HUES6 (cell line): ENCODE data around the gene RIN2.

Experiments used
- H3K27ac ChIP-seq: 2 replicates; pipeline ENCODE4 v1.7.0; 2013; ENCODE audit warnings: low read depth, mild to moderate bottlenecking, low read length, inconsistent platforms
- H3K27me3 ChIP-seq: 2 replicates; pipeline ENCODE4 v1.6.1; 2013; ENCODE audit warnings: low read length; ENCODE audit not compliant: control insufficient read depth, insufficient read depth
- H3K36me3 ChIP-seq: 2 replicates; pipeline ENCODE4 v1.6.1; 2013; ENCODE audit warnings: low read length; ENCODE audit not compliant: control insufficient read depth, insufficient read depth
- H3K4me1 ChIP-seq: 2 replicates; pipeline ENCODE4 v1.6.1; 2013; ENCODE audit warnings: low read length; ENCODE audit not compliant: control insufficient read depth, insufficient read depth
- H3K4me3 ChIP-seq: 2 replicates; pipeline ENCODE4 v1.5.1; 2013; ENCODE audit warnings: low read depth, low read length
- H3K9ac ChIP-seq: one replicate; pipeline ENCODE4 v1.6.1; 2013; ENCODE audit warnings: mild to moderate bottlenecking, low read length
- H3K9me3 ChIP-seq: 2 replicates; pipeline ENCODE4 v1.6.1; 2013; ENCODE audit warnings: low read depth, low read length; ENCODE audit not compliant: control insufficient read depth, insufficient read depth

RIN2 gene

GRCh38 chr20:19765266-19765665 lies 7.2 kb downstream of the RIN2 start:
- no peaks in the 10 kb centered on the region for H3K36me3 ChIP-seq
- H3K9ac ChIP-seq, result no peak overlapping the region
- H3K4me1 ChIP-seq, result peaks cover 3% of the 10 kb centered on the region
- H3K4me3 ChIP-seq, result no peak overlapping the region
- H3K9me3 ChIP-seq, result no peaks in the 10 kb centered on the region
- H3K27me3 ChIP-seq, result peaks cover 2% of the 10 kb centered on the region
- H3K27ac ChIP-seq, result no peak overlapping the region

DNA sequence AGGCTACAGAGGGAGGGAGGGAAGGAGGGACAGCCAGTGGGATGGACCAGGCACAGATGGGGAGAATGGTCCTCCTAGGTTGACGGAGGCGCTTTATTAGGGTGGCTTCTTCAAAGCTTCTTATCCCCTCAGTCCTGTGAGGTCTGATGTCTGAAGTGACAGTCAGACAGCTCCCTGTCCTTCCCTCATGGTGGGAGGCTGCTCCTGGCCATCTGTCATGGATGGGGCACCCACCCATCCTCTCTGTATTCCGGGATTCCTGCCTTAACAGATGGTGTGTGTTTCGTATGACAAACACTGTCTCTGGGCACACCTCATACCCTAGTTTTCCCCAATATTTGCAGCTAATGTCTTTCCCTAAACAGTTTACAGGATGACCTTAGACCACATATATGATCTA lies 7.9 kb downstream of the RIN2 start:
- H3K4me1 ChIP-seq, result peaks cover 7% of the 10 kb centered on the region
- no peak overlapping the region for H3K9ac ChIP-seq
- H3K9me3 ChIP-seq, result no peaks in the 10 kb centered on the region
- H3K4me3 ChIP-seq, result no peak overlapping the region
- H3K27ac ChIP-seq, result no peak overlapping the region
- H3K27me3 ChIP-seq, result no peaks in the 10 kb centered on the region; the same call in 1 of the 2 replicates
- no peaks in the 10 kb centered on the region for H3K36me3 ChIP-seq

GRCh38 chr20:19767070-19767469 lies 9.0 kb downstream of the RIN2 start:
- no peak overlapping the region for H3K9ac ChIP-seq
- no peaks in the 10 kb centered on the region; the same call in 1 of the 2 replicates for H3K27me3 ChIP-seq
- H3K4me3 ChIP-seq, result no peak overlapping the region
- no peaks in the 10 kb centered on the region for H3K9me3 ChIP-seq
- H3K36me3 ChIP-seq, result no peaks in the 10 kb centered on the region
- peaks cover 7% of the 10 kb centered on the region for H3K4me1 ChIP-seq
- no peak overlapping the region for H3K27ac ChIP-seq

DNA sequence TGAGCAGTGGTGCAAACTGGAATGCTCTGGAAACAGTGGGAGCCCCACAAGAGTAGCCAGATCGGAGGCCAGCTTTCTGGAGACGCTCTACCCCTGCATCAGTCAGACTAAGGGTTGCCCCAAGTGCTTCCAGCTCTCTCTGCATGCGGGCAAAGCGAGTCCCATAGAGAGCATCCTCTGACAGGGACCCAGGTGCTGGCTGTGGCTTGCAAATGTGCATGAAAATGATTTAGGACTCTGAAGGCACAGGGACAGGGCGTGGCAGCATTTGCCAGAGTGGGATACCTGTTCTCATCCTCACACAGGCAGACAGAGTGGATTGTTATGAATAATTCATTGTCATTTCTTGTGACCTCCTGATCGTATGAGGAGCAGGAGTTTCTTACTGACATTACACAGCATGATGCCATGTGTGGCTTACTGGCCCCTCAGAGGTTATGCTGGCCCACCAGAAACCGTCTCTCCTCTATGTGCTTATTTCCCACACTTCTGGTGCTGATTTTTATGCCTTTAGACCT lies 10.3 kb downstream of the RIN2 start:
- H3K4me1 ChIP-seq, result peaks cover 7% of the 10 kb centered on the region
- no peaks in the 10 kb centered on the region for H3K36me3 ChIP-seq
- H3K9ac ChIP-seq, result no peak overlapping the region
- no peak overlapping the region for H3K27ac ChIP-seq
- H3K4me3 ChIP-seq, result no peak overlapping the region
- H3K9me3 ChIP-seq, result no peaks in the 10 kb centered on the region
- no peaks in the 10 kb centered on the region; the same call in 1 of the 2 replicates for H3K27me3 ChIP-seq

- H3K9ac ChIP-seq, result no peak overlapping the region
- no peaks in the 10 kb centered on the region; the same call in 1 of the 2 replicates for H3K27me3 ChIP-seq
- H3K9me3 ChIP-seq, result no peaks in the 10 kb centered on the region
- H3K27ac ChIP-seq, result no peak overlapping the region
- H3K4me3 ChIP-seq, result no peak overlapping the region
- H3K4me1 ChIP-seq, result peaks cover 7% of the 10 kb centered on the region
- no peaks in the 10 kb centered on the region for H3K36me3 ChIP-seq
Measured at GRCh38 chr20:19769507-19769906, 11.4 kb downstream of the RIN2 start.

DNA sequence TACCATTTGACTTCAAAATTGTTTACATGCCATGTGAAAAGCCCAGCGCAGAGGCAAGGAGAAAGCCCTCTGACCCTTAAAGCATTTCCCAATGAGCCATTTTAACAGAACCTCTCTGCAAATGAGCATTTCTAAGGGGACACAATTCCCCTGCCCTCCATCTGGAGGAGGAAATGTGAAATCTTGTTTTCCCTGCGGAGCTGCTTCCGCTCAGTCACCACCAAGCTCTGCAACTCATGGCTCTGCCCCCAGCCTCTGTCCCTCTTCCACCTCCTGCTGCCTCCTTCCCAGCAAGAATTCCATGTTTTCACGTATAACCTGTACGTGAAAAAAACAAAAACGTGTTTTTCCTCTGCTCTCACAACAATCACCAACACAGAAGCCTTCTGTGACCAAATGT lies 12.3 kb downstream of the RIN2 start:
- H3K4me3 ChIP-seq, result no peak overlapping the region
- H3K9me3 ChIP-seq, result no peaks in the 10 kb centered on the region
- peaks cover 7% of the 10 kb centered on the region for H3K4me1 ChIP-seq
- no peak overlapping the region for H3K27ac ChIP-seq
- no peaks in the 10 kb centered on the region; the same call in 1 of the 2 replicates for H3K27me3 ChIP-seq
- H3K9ac ChIP-seq, result no peak overlapping the region
- H3K36me3 ChIP-seq, result no peaks in the 10 kb centered on the region

DNA sequence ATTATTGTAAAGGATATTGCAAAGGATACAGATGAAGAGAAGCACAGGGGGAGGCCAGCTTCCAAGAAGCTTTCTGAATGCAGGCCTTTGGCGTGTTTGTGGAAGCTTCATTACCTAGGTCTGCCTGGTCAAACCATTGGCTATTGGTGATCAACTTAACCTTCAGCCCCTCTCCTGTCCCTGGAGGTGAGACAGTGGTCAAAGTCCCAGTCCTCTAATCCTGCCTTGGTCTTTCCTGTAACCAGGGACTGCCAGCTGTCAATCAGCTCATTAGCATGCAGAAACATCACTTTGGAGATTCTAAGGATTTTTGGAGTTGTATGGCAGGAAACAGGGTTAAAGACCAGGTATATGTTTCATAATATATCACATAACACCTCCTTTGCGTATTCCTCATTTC lies 13.0 kb downstream of the RIN2 start:
- Histone ChIP-seq H3K27ac (no peak overlapping the region), H3K4me1 (peaks cover 9% of the 10 kb centered on the region), H3K4me3 (no peak overlapping the region), H3K9me3 (no peaks in the 10 kb centered on the region), H3K9ac (no peak overlapping the region), H3K27me3 (no peaks in the 10 kb centered on the region), H3K36me3 (no peaks in the 10 kb centered on the region)

GRCh38 chr20:19773471-19773870 lies 15.4 kb downstream of the RIN2 start:
- no peak overlapping the region for H3K4me3 ChIP-seq
- peaks cover 23% of the 10 kb centered on the region for H3K4me1 ChIP-seq
- H3K27ac ChIP-seq, result no peak overlapping the region
- H3K9ac ChIP-seq, result no peak overlapping the region
- H3K27me3 ChIP-seq, result no peaks in the 10 kb centered on the region
- H3K36me3 ChIP-seq, result no peaks in the 10 kb centered on the region
- no peaks in the 10 kb centered on the region for H3K9me3 ChIP-seq

DNA sequence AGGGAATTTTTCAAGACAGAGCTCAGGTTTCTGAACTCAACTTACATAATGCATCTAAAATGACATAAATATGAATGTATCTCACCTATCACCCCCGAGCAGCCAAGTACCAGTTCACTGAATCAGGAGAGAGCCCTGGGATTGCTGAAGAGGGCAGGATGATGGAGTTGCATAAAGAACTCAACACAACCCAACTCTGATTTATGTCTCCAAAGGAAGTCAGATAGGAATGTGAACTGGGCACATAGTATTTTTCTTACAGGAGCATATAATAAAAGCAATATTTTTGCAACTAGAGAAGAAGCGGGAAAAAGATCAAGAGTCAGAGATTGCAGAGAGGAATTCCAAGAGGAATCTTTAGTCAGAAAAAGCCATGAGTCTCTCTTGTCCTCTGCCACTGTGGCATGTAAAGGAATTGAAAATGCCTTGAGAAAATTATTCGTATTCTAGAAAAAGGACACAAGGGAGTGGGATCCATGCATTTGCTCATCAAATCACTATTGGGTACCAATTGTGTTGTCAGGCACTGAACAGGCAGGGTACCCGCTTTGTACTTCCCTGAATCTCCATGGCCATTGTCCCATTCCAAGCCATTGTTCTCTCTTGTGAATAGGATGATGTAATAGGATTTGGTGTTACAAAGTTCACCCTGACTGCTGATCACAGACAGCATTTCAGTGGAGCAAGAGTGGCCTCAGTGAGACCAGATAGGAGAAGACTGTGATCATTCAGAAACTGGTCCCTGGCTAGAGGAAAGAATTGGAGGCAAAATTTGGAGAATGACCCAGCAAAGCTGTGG lies 16.3 kb downstream of the RIN2 start:
- H3K4me1 ChIP-seq, result peaks cover 23% of the 10 kb centered on the region
- no peak overlapping the region for H3K27ac ChIP-seq
- no peaks in the 10 kb centered on the region for H3K27me3 ChIP-seq
- no peak overlapping the region for H3K4me3 ChIP-seq
- H3K9me3 ChIP-seq, result no peaks in the 10 kb centered on the region
- no peak overlapping the region for H3K9ac ChIP-seq
- no peaks in the 10 kb centered on the region for H3K36me3 ChIP-seq

- H3K4me1 ChIP-seq, result peaks cover 17% of the 10 kb centered on the region
- no peaks in the 10 kb centered on the region for H3K9me3 ChIP-seq
- H3K27me3 ChIP-seq, result no peaks in the 10 kb centered on the region
- no peak overlapping the region for H3K9ac ChIP-seq
- no peak overlapping the region for H3K4me3 ChIP-seq
- no peaks in the 10 kb centered on the region for H3K36me3 ChIP-seq
- no peak overlapping the region for H3K27ac ChIP-seq
Measured at GRCh38 chr20:19775353-19776253, 17.5 kb downstream of the RIN2 start.

- Histone ChIP-seq H3K4me3 (no peak overlapping the region), H3K9ac (no peak overlapping the region), H3K27ac (no peak overlapping the region), H3K9me3 (no peaks in the 10 kb centered on the region), H3K36me3 (no peaks in the 10 kb centered on the region), H3K4me1 (peaks cover 16% of the 10 kb centered on the region), H3K27me3 (no peaks in the 10 kb centered on the region)
Measured at GRCh38 chr20:19777315-19777714, 19.3 kb downstream of the RIN2 start.
